Skeletal muscle tissue (tissue), 4 donors: ENCODE results near the gene MINDY4. TPM values are rescaled to one million over a fixed set of nuclear protein-coding genes. Genes with fewer than 3 reads are reported as not detected.
A peak's percentile ranks its signal among the peaks of the same experiment; 100 is the strongest.
"Not testable (repeated sequence)": the region's sequence is repeated elsewhere in the genome, so short reads cannot be mapped to it uniquely, and the experiment has no call there.

Source experiments
- H3K27ac ChIP-seq: one replicate; pipeline ENCODE4 v1.7.0; 2013; ENCODE audit warnings: mild to moderate bottlenecking, low read depth, low read length, inconsistent platforms
- H3K27me3 ChIP-seq, 3 donors: one replicate each; pipeline ENCODE4 v1.7.0; 2013; ENCODE audit warnings: low read length in 3 of 3; ENCODE audit not compliant: control insufficient read depth in 3 of 3, insufficient read depth in 3 of 3
- H3K36me3 ChIP-seq, 3 donors: one replicate each; pipeline ENCODE4 v1.7.0; 2013; ENCODE audit warnings: low read length in 3 of 3; ENCODE audit not compliant: control insufficient read depth in 3 of 3, insufficient read depth in 3 of 3
- H3K4me1 ChIP-seq, 3 donors: one replicate each; pipeline ENCODE4 v1.7.0; 2013; ENCODE audit warnings: low read length in 3 of 3, mild to moderate bottlenecking in 3 of 3; ENCODE audit not compliant: control insufficient read depth in 3 of 3, insufficient read depth in 3 of 3
- H3K4me3 ChIP-seq, 3 donors: one replicate each; pipeline ENCODE4 v1.7.0; 2013; ENCODE audit warnings: low read length in 3 of 3
- H3K9ac ChIP-seq, 3 donors: one replicate each; pipeline ENCODE4 v1.7.0; 2013; ENCODE audit warnings: low read length in 3 of 3, mild to moderate bottlenecking in 3 of 3, moderate library complexity in 2 of 3, low read depth in 1 of 3
- H3K9me3 ChIP-seq, 3 donors: one replicate each; pipeline ENCODE4 v1.7.0; 2013; ENCODE audit warnings: low read length in 3 of 3; ENCODE audit not compliant: control insufficient read depth in 3 of 3
- total RNA-seq: library from RNA; depleted of rRNA; stranded (reverse); fragments of >200 nt; gene quantifications from one replicate; pipeline ENCODE4 v1.2.3, GENCODE V29; 2014
- donor health status: Osteomylitis.

MINDY4 gene
- total RNA-seq, 1 donor from 2014 or later: 7.8 TPM

GRCh38 chr7:30799206-30799975 lies 28.2 kb downstream of the MINDY4 start:
- peaks cover 39 to 52% (median 46%) of the 10 kb centered on the region in 3 donors for H3K4me1 ChIP-seq
- no peaks in the 10 kb centered on the region for H3K27me3 ChIP-seq
- H3K27ac ChIP-seq: peak overlapping the region; percentile 36
- no peak overlapping the region for H3K4me3 ChIP-seq
- H3K9ac ChIP-seq: no peak overlapping the region
- H3K9me3 ChIP-seq: no peaks in the 10 kb centered on the region
- no peaks in the 10 kb centered on the region for H3K36me3 ChIP-seq

GRCh38 chr7:30799976-30800661 lies 28.9 kb downstream of the MINDY4 start:
- peak overlapping the region; percentile 36 for H3K27ac ChIP-seq
- H3K9ac ChIP-seq: no peak overlapping the region
- H3K4me1 ChIP-seq: peaks cover 39 to 59% (median 53%) of the 10 kb centered on the region in 3 donors
- no peaks in the 10 kb centered on the region for H3K9me3 ChIP-seq
- H3K27me3 ChIP-seq: no peaks in the 10 kb centered on the region
- H3K4me3 ChIP-seq: no peak overlapping the region
- H3K36me3 ChIP-seq: no peaks in the 10 kb centered on the region

GRCh38 chr7:30800785-30801252 lies 29.6 kb downstream of the MINDY4 start:
- Histone ChIP-seq H3K9me3 (no peaks in the 10 kb centered on the region), H3K27me3 (no peaks in the 10 kb centered on the region), H3K27ac (no peak overlapping the region), H3K9ac (no peak overlapping the region), H3K4me1 (peaks cover 37 to 56% (median 53%) of the 10 kb centered on the region in 3 donors), H3K4me3 (no peak overlapping the region), H3K36me3 (no peaks in the 10 kb centered on the region)

GRCh38 chr7:30802812-30803211 lies 31.6 kb downstream of the MINDY4 start:
- H3K4me3 ChIP-seq: no peak overlapping the region
- no peaks in the 10 kb centered on the region for H3K36me3 ChIP-seq
- H3K9ac ChIP-seq: no peak overlapping the region
- H3K27ac ChIP-seq: no peak overlapping the region
- H3K4me1 ChIP-seq: peaks cover 27 to 42% (median 42%) of the 10 kb centered on the region in 3 donors
- no peaks in the 10 kb centered on the region for H3K27me3 ChIP-seq
- no peaks in the 10 kb centered on the region for H3K9me3 ChIP-seq

GRCh38 chr7:30804078-30804661 lies 33.0 kb downstream of the MINDY4 start:
- Histone ChIP-seq H3K9ac (no peak overlapping the region), H3K4me3 (no peak overlapping the region), H3K4me1 (peaks cover 26 to 41% (median 36%) of the 10 kb centered on the region in 3 donors), H3K9me3 (no peaks in the 10 kb centered on the region), H3K36me3 (no peaks in the 10 kb centered on the region), H3K27me3 (no peaks in the 10 kb centered on the region), H3K27ac (no peak overlapping the region)

GRCh38 chr7:30805081-30805691 lies 34.0 kb downstream of the MINDY4 start:
- H3K4me3 ChIP-seq: no peak overlapping the region
- peaks cover 20 to 30% (median 28%) of the 10 kb centered on the region in 3 donors for H3K4me1 ChIP-seq
- H3K9ac ChIP-seq: no peak overlapping the region
- H3K36me3 ChIP-seq: no peaks in the 10 kb centered on the region
- H3K27me3 ChIP-seq: no peaks in the 10 kb centered on the region
- H3K9me3 ChIP-seq: no peaks in the 10 kb centered on the region
- no peak overlapping the region for H3K27ac ChIP-seq

GRCh38 chr7:30805931-30806330 lies 34.7 kb downstream of the MINDY4 start:
- Histone ChIP-seq H3K36me3 (no peaks in the 10 kb centered on the region), H3K27ac (no peak overlapping the region), H3K4me1 (peaks cover 20 to 25% (median 22%) of the 10 kb centered on the region in 3 donors), H3K4me3 (no peak overlapping the region), H3K27me3 (no peaks in the 10 kb centered on the region), H3K9me3 (no peaks in the 10 kb centered on the region), H3K9ac (no peak overlapping the region)

- not testable (repeated sequence) for H3K4me3 ChIP-seq, H3K9me3 ChIP-seq
These were observed 36.3 kb downstream of the MINDY4 start for GRCh38 chr7:30807477-30807876.

GRCh38 chr7:30807941-30808340 lies 36.7 kb downstream of the MINDY4 start:
- not testable (repeated sequence) for H3K4me3 ChIP-seq, H3K27me3 ChIP-seq, H3K36me3 ChIP-seq, H3K9me3 ChIP-seq, H3K9ac ChIP-seq, H3K27ac ChIP-seq
- H3K4me1 ChIP-seq: peaks cover 14 to 23% (median 20%) of the 10 kb centered on the region in 3 donors

More at GRCh38 chr7:30807477-30807876, 36.3 kb downstream of the MINDY4 start:
- H3K9ac ChIP-seq, H3K27me3 ChIP-seq, H3K27ac ChIP-seq, H3K36me3 ChIP-seq: not testable (repeated sequence)
- peaks cover 17 to 22% (median 22%) of the 10 kb centered on the region in 3 donors for H3K4me1 ChIP-seq
